Measurements from ENCODE around the gene STAT5A. TPM values are rescaled to one million over a fixed set of nuclear protein-coding genes. Genes with fewer than 3 reads are reported as not detected.

STAT5A gene
- total RNA-seq, 1 donor: 25.2 TPM

- DNase-seq (ENCODE audit: low read depth): peak; percentile 81
- TF ChIP-seq CTCF (IDR thresholded peaks at IDR 0.05; ENCODE audit: insufficient read depth, low read length): no peak
- no peak overlapping the region for H3K4me3 ChIP-seq (ENCODE audit: low read depth, low read length)
These were observed 36.7 kb downstream of the STAT5A start for GRCh38 chr17:42325026-42325425.

GRCh38 chr17:42329025-42329976 is 41.0 kb downstream of the STAT5A start:
- DNase-seq (ENCODE audit: low read depth): peak; percentile 88
- TF ChIP-seq CTCF (IDR thresholded peaks at IDR 0.05; ENCODE audit: insufficient read depth, low read length): no peak
- H3K4me3 ChIP-seq (ENCODE audit: low read depth, low read length): no peak overlapping the region

GRCh38 chr17:42333053-42333452 is 44.8 kb downstream of the STAT5A start:
- TF ChIP-seq CTCF (IDR thresholded peaks at IDR 0.05; ENCODE audit: insufficient read depth, low read length): no peak
- no peak overlapping the region for H3K4me3 ChIP-seq (ENCODE audit: low read depth, low read length)
- no peak for DNase-seq (ENCODE audit: low read depth)

- H3K4me3 ChIP-seq (ENCODE audit: low read depth, low read length): no peak overlapping the region
- TF ChIP-seq CTCF (IDR thresholded peaks at IDR 0.05; ENCODE audit: insufficient read depth, low read length): no peak
- no peak for DNase-seq (ENCODE audit: low read depth)
These were observed 46.4 kb downstream of the STAT5A start for GRCh38 chr17:42334677-42335076.

- TF ChIP-seq CTCF (IDR thresholded peaks at IDR 0.05; ENCODE audit: insufficient read depth, low read length): no peak
- H3K4me3 ChIP-seq (ENCODE audit: low read depth, low read length): no peak overlapping the region
- peak; percentile 25 for DNase-seq (ENCODE audit: low read depth)
These were observed 49.1 kb downstream of the STAT5A start for GRCh38 chr17:42337442-42337841.

- no peak overlapping the region for H3K4me3 ChIP-seq (ENCODE audit: low read depth, low read length)
- no peak for TF ChIP-seq CTCF (IDR thresholded peaks at IDR 0.05; ENCODE audit: insufficient read depth, low read length)
- DNase-seq (ENCODE audit: low read depth): no peak
These were observed 50.2 kb downstream of the STAT5A start for GRCh38 chr17:42338427-42338985.

Measured in fibroblast of the aortic adventitia (primary cell).